Medulla oblongata (tissue), 1 donor: ENCODE data around the gene MANSC4.

Experiments used
- DNase-seq: peaks from one replicate; pipeline ENCODE4 v3.0.0-alpha.2; 2015; ENCODE audit errors: extremely low spot score

The MANSC4 gene

GRCh38 chr12:27800819-27801218 is 20.8 kb upstream of the MANSC4 start:
- DNase-seq, result no peak

- DNase-seq, result no peak
Measured at GRCh38 chr12:27797301-27798025, 17.4 kb upstream of the MANSC4 start.

GRCh38 chr12:27796128-27796527 is 16.1 kb upstream of the MANSC4 start:
- no peak for DNase-seq

GRCh38 chr12:27794818-27795584 is 15.0 kb upstream of the MANSC4 start:
- no peak for DNase-seq

GRCh38 chr12:27790179-27790578 is 10.1 kb upstream of the MANSC4 start:
- no peak for DNase-seq

- no peak for DNase-seq
Measured at GRCh38 chr12:27787559-27787958, 7.5 kb upstream of the MANSC4 start.

- no peak for DNase-seq
Measured at GRCh38 chr12:27785882-27786570, 6.0 kb upstream of the MANSC4 start.

- DNase-seq, result no peak
Measured at GRCh38 chr12:27782481-27782880, 2.4 kb upstream of the MANSC4 start.

- no peak for DNase-seq
Measured at GRCh38 chr12:27781680-27782079, 1.6 kb upstream of the MANSC4 start.

GRCh38 chr12:27780612-27781408 is 774 bp upstream of the MANSC4 start:
- no peak for DNase-seq

GRCh38 chr12:27779416-27779919 is 568 bp downstream of the MANSC4 start:
- peak; percentile 57 for DNase-seq

- no peak for DNase-seq
Measured at GRCh38 chr12:27778206-27778605, 1.8 kb downstream of the MANSC4 start.

GRCh38 chr12:27777141-27777540 is 2.9 kb downstream of the MANSC4 start:
- peak; percentile 84 for DNase-seq

- DNase-seq, result no peak
Measured at GRCh38 chr12:27772328-27773049, 7.5 kb downstream of the MANSC4 start.

- no peak for DNase-seq
Measured at GRCh38 chr12:27771481-27772327, 8.3 kb downstream of the MANSC4 start.

- DNase-seq, result no peak
Measured at GRCh38 chr12:27769142-27769673, 10.8 kb downstream of the MANSC4 start.

GRCh38 chr12:27766587-27766986 is 13.4 kb downstream of the MANSC4 start:
- no peak for DNase-seq

GRCh38 chr12:27762757-27763156 is 17.3 kb downstream of the MANSC4 start:
- no peak for DNase-seq

GRCh38 chr12:27756670-27757195 is 23.3 kb downstream of the MANSC4 start:
- no peak for DNase-seq
